Uterus (tissue), 2 donors: ENCODE data around the gene RIN2.

Experiments used
- POLR2A ChIP-seq, 2 donors: fragments of 450-650 bp; IDR thresholded peaks; one replicate each; pipeline ENCODE4 v1.6.1; 2016; ENCODE audit warnings: antibody characterized with exemption in 2 of 2, mild to moderate bottlenecking in 1 of 2, moderate library complexity in 1 of 2
- TF ChIP-seq, protein P1 (sequence below), 4 experiments: fragments of 200-600 bp in 2 of 4; fragments of 450-650 bp in 2 of 4; sonication (generic) in 2 of 4; IDR thresholded peaks; one replicate each; pipeline ENCODE4 v1.5.1; 2016 to 2019; ENCODE audit warnings: antibody characterized with exemption in 4 of 4, mild to moderate bottlenecking in 2 of 4, moderate library complexity in 1 of 4

DNA sequence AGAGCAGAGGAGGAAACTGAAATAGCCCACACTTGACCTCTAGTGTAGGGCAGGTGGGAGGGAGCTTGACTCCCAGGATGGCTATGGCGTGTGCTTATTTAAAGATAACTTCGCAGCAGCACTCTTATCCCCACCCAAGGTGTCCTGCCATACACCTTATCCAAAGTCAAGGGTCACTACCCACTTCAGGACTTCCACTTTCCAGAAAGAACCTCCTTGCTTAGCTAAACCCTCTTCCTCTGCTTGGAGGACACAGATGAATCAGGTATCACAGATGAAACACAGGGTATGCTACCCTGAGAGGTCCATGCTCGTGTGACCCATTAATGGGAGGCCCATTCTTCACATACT lies 2.3 kb downstream of the RIN2 start:
- TF ChIP-seq, protein P1, sequence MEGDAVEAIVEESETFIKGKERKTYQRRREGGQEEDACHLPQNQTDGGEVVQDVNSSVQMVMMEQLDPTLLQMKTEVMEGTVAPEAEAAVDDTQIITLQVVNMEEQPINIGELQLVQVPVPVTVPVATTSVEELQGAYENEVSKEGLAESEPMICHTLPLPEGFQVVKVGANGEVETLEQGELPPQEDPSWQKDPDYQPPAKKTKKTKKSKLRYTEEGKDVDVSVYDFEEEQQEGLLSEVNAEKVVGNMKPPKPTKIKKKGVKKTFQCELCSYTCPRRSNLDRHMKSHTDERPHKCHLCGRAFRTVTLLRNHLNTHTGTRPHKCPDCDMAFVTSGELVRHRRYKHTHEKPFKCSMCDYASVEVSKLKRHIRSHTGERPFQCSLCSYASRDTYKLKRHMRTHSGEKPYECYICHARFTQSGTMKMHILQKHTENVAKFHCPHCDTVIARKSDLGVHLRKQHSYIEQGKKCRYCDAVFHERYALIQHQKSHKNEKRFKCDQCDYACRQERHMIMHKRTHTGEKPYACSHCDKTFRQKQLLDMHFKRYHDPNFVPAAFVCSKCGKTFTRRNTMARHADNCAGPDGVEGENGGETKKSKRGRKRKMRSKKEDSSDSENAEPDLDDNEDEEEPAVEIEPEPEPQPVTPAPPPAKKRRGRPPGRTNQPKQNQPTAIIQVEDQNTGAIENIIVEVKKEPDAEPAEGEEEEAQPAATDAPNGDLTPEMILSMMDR (IDR thresholded peaks at IDR 0.05) = no peak
- no peak for TF ChIP-seq POLR2A (IDR thresholded peaks at IDR 0.05)
